ENCODE data around the gene ZFAND3. TPM values are rescaled to one million over a fixed set of nuclear protein-coding genes. Genes with fewer than 3 reads are reported as not detected.

The ZFAND3 gene
- 25.1 and 40.2 TPM in 2 replicates for total RNA-seq

GRCh38 chr6:37819177-37819801, at the start of gene ZFAND3:
Gene ZFAND3, plus strand, starts transcription at chr6:37819727. Its CDS starts 219 bp downstream, at chr6:37819946.

Other genes starting within 250 kb of the ZFAND3 start
- 1.0 and 1.3 TPM in 2 replicates for gene MDGA1, start 121.8 kb upstream of the ZFAND3 start, total RNA-seq